ENCODE results near the gene CRY2.

- TF ChIP-seq CTCF (IDR thresholded peaks at IDR 0.05), result no peak
- TF ChIP-seq ZFX (IDR thresholded peaks at IDR 0.05; ENCODE audit: borderline replicate concordance), result no peak
Observed at GRCh38 chr11:45820211-45820857, 26.9 kb upstream of the CRY2 start.
